ENCODE data around the gene TCEAL7.
A peak's percentile ranks its signal among the peaks of the same experiment; 100 is the strongest.
"Not testable (repeated sequence)": the region's sequence is repeated elsewhere in the genome, so short reads cannot be mapped to it uniquely, and the experiment has no call there.

Gene TCEAL7

GRCh38 chrX:103329991-103330390 lies at the start of gene TCEAL7:
Gene TCEAL7 (plus strand): TSS chrX:103330239. CDS start chrX:103331404, 1,165 bp downstream.
- intact Hi-C loops (cut with DNase I), result no loop called here
- peak; percentile 40 to 90 (median 76) for DNase-seq

- intact Hi-C loops (cut with DNase I), result no loop called here
- no peak for DNase-seq
Measured at GRCh38 chrX:103293118-103293517, 36.9 kb upstream of the TCEAL7 start.

GRCh38 chrX:103304705-103305104 lies 25.3 kb upstream of the TCEAL7 start:
- intact Hi-C loops (cut with DNase I), result no loop called here
- DNase-seq, result no peak

GRCh38 chrX:103305666-103306065 lies 24.4 kb upstream of the TCEAL7 start:
- intact Hi-C loops (cut with DNase I); DNase-seq: not testable (repeated sequence)

GRCh38 chrX:103309860-103310554 lies 20.0 kb upstream of the TCEAL7 start:
- intact Hi-C loops (cut with DNase I), result no loop called here
- DNase-seq, result peak in 21 of 42 donors; percentile 2 to 41 (median 14)

GRCh38 chrX:103310555-103311398 lies 19.3 kb upstream of the TCEAL7 start, which contains the start of gene BEX2:
Gene BEX2 (minus strand): TSS chrX:103310990. CDS start chrX:103309976, 1,014 bp downstream.
- DNase-seq, result peak; percentile 81 to 96 (median 88)

GRCh38 chrX:103311399-103311780 lies 18.6 kb upstream of the TCEAL7 start:
- intact Hi-C loops (cut with DNase I), result no loop called here
- no peak for DNase-seq

More at GRCh38 chrX:103310555-103311398, 19.3 kb upstream of the TCEAL7 start, which contains the start of gene BEX2:
- intact Hi-C loops (cut with DNase I), result no loop called here

- intact Hi-C loops (cut with DNase I), result no loop called here
Measured at GRCh38 chrX:103330681-103331288, 746 bp downstream of the TCEAL7 start.

GRCh38 chrX:103338663-103339062 lies 8.6 kb downstream of the TCEAL7 start:
- peak in 27 of 42 donors; percentile 6 to 77 (median 37) for DNase-seq
- intact Hi-C loops (cut with DNase I), result no loop called here

More at GRCh38 chrX:103330681-103331288, 746 bp downstream of the TCEAL7 start:
- peak in 19 of 42 donors; percentile 2 to 57 (median 27) for DNase-seq

GRCh38 chrX:103343105-103343504 lies 13.1 kb downstream of the TCEAL7 start:
- intact Hi-C loops (cut with DNase I), result loop anchor here (10.0 kb wide), 1 partner anchor 122 kb away; no protein-coding TSS in a partner anchor
- peak in 33 of 42 donors; percentile 11 to 83 (median 51) for DNase-seq

GRCh38 chrX:103344606-103345005 lies 14.6 kb downstream of the TCEAL7 start:
- intact Hi-C loops (cut with DNase I), result loop anchor here (10.0 kb wide), 1 partner anchor 120 kb away; no protein-coding TSS in a partner anchor
- no peak for DNase-seq

GRCh38 chrX:103347682-103348397 lies 17.8 kb downstream of the TCEAL7 start:
- DNase-seq, result no peak
- intact Hi-C loops (cut with DNase I), result loop anchor here (10.0 kb wide), 1 partner anchor 117 kb away; no protein-coding TSS in a partner anchor

GRCh38 chrX:103356130-103356798 lies 26.2 kb downstream of the TCEAL7 start, which contains the start of gene TCEAL9:
Gene TCEAL9 (plus strand): TSS chrX:103356506. CDS start chrX:103357685, 1,179 bp downstream.
- peak in 40 of 42 donors; percentile 20 to 74 (median 46) for DNase-seq
- intact Hi-C loops (cut with DNase I), result no loop called here

- peak in 6 of 42 donors; percentile 4 to 58 (median 18) for DNase-seq
- intact Hi-C loops (cut with DNase I), result no loop called here
Measured at GRCh38 chrX:103356858-103357257, 26.8 kb downstream of the TCEAL7 start.

- DNase-seq, result no peak
- intact Hi-C loops (cut with DNase I), result no loop called here
Measured at GRCh38 chrX:103357871-103358270, 27.8 kb downstream of the TCEAL7 start.

GRCh38 chrX:103359605-103360004 lies 29.6 kb downstream of the TCEAL7 start:
- intact Hi-C loops (cut with DNase I); DNase-seq: not testable (repeated sequence)

- intact Hi-C loops (cut with DNase I), result no loop called here
- DNase-seq, result no peak
Measured at GRCh38 chrX:103360092-103360491, 30.1 kb downstream of the TCEAL7 start.

- DNase-seq, result no peak
- intact Hi-C loops (cut with DNase I), result no loop called here
Measured at GRCh38 chrX:103360916-103361315, 30.9 kb downstream of the TCEAL7 start.

All from head of caudate nucleus (tissue), 42 donors.